ENCODE results near the gene GNAT3. TPM values are rescaled to one million over a fixed set of nuclear protein-coding genes. Genes with fewer than 3 reads are reported as not detected.
A peak's percentile ranks its signal among the peaks of the same experiment; 100 is the strongest.

The GNAT3 gene
- total RNA-seq, 1 experiment from 2014 or later: not detected

- POLR2A ChIA-PET: no interaction called here
- TF ChIP-seq, protein P1, sequence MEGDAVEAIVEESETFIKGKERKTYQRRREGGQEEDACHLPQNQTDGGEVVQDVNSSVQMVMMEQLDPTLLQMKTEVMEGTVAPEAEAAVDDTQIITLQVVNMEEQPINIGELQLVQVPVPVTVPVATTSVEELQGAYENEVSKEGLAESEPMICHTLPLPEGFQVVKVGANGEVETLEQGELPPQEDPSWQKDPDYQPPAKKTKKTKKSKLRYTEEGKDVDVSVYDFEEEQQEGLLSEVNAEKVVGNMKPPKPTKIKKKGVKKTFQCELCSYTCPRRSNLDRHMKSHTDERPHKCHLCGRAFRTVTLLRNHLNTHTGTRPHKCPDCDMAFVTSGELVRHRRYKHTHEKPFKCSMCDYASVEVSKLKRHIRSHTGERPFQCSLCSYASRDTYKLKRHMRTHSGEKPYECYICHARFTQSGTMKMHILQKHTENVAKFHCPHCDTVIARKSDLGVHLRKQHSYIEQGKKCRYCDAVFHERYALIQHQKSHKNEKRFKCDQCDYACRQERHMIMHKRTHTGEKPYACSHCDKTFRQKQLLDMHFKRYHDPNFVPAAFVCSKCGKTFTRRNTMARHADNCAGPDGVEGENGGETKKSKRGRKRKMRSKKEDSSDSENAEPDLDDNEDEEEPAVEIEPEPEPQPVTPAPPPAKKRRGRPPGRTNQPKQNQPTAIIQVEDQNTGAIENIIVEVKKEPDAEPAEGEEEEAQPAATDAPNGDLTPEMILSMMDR (IDR thresholded peaks at IDR 0.05; ENCODE audit: unreplicated experiment): no peak
- peak; percentile 13 for DNase-seq (ENCODE audit: unreplicated experiment)
- Mint-ChIP-seq H3K36me3 (ENCODE audit: insufficient read depth, unreplicated experiment) (no peaks in the 10 kb centered on the region), H3K27me3 (ENCODE audit: insufficient read depth, unreplicated experiment) (no peaks in the 10 kb centered on the region), H3K27ac (ENCODE audit: low read depth, unreplicated experiment) (no peak overlapping the region), H3K9me3 (ENCODE audit: unreplicated experiment) (no peaks in the 10 kb centered on the region), H3K4me1 (ENCODE audit: insufficient read depth, unreplicated experiment) (peaks cover 8% of the 10 kb centered on the region), H3K4me3 (ENCODE audit: unreplicated experiment) (no peak overlapping the region)
- intact Hi-C loops (cut with micrococcal nuclease): no loop called here
- no TSS peak for BruUV-seq (replicated peaks)
- CTCF ChIA-PET: interaction anchor here (0.6 to 1.6 kb wide), 4 partner anchors 14 to 653 kb away, joined by 3 to 5 read pairs (median 4); no protein-coding TSS in a partner anchor
Measured at GRCh38 chr7:80414331-80414730, 97.5 kb downstream of the GNAT3 start.

DNA sequence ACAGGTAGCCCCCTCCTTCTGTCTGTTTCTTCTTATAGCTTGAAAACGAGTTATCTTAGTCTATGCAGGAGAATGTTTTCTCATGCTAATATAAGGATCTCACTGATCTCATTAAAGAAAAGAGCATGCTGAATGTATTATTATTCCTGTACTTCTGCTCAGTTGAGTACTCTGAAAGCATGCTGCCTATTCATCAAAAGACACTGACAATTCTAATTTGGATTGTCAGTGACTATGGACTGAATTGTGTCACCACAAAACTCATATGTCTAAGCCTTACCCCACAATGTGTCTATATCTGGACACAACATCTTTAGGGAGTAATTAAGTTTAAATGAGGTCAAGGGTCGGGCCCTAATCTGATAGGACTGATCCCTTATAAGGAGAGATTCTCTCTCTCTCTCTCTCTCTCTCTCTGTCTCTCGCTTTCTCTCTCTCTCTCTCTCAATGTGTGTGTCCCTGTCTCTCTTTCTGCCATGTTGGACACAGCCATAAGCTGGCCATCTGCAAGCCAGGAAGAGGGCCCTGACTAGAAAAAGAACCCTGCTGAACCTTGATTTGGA is 98.4 kb downstream of the GNAT3 start:
- H3K4me3 Mint-ChIP-seq (ENCODE audit: unreplicated experiment): no peak overlapping the region
- no peak for DNase-seq (ENCODE audit: unreplicated experiment)
- no peaks in the 10 kb centered on the region for H3K27me3 Mint-ChIP-seq (ENCODE audit: insufficient read depth, unreplicated experiment)
- intact Hi-C loops (cut with micrococcal nuclease): no loop called here
- H3K27ac Mint-ChIP-seq (ENCODE audit: low read depth, unreplicated experiment): no peak overlapping the region
- TF ChIP-seq, protein P1 (IDR thresholded peaks at IDR 0.05; ENCODE audit: unreplicated experiment): no peak
- H3K4me1 Mint-ChIP-seq (ENCODE audit: insufficient read depth, unreplicated experiment): peaks cover 8% of the 10 kb centered on the region
- no TSS peak for BruUV-seq (replicated peaks)
- no peaks in the 10 kb centered on the region for H3K36me3 Mint-ChIP-seq (ENCODE audit: insufficient read depth, unreplicated experiment)
- no peaks in the 10 kb centered on the region for H3K9me3 Mint-ChIP-seq (ENCODE audit: unreplicated experiment)
- CTCF ChIA-PET: interaction anchor here (0.6 to 1.6 kb wide), 4 partner anchors 15 to 654 kb away, joined by 3 to 5 read pairs (median 4); no protein-coding TSS in a partner anchor
- POLR2A ChIA-PET: no interaction called here

DNA sequence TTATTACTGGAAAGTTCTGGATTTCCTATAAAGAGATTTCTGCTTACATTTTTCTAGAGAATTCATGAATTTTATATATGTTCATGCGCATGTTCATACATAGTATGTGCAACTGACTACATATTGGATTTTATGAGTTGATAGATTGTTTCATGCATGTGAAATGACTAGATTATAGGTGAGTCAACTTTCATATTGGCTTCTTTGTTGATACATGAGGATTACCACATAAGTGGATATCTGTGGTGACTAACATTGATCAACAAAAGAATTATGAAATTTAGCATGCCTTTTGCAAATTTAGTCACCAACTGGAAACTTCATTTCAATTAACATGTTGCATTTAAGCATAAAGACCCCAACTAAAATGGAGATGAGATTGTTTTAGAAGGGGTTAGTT is 99.0 kb downstream of the GNAT3 start:
- H3K4me1 Mint-ChIP-seq (ENCODE audit: insufficient read depth, unreplicated experiment): peaks cover 8% of the 10 kb centered on the region
- CTCF ChIA-PET: interaction anchor here (1.6 to 1.8 kb wide), 2 partner anchors 15 to 16 kb away, joined by 5 to 7 read pairs; no protein-coding TSS in a partner anchor
- BruUV-seq (replicated peaks): no TSS peak
- intact Hi-C loops (cut with micrococcal nuclease): no loop called here
- no peaks in the 10 kb centered on the region for H3K9me3 Mint-ChIP-seq (ENCODE audit: unreplicated experiment)
- no peak overlapping the region for H3K4me3 Mint-ChIP-seq (ENCODE audit: unreplicated experiment)
- DNase-seq (ENCODE audit: unreplicated experiment): peak; percentile 60
- no peaks in the 10 kb centered on the region for H3K27me3 Mint-ChIP-seq (ENCODE audit: insufficient read depth, unreplicated experiment)
- POLR2A ChIA-PET: interaction anchor here (1.3 to 1.6 kb wide), 2 partner anchors 15 to 278 kb away, joined by 3 read pairs; partner anchors contain the start of gene GNAI1
- H3K27ac Mint-ChIP-seq (ENCODE audit: low read depth, unreplicated experiment): no peak overlapping the region
- no peaks in the 10 kb centered on the region for H3K36me3 Mint-ChIP-seq (ENCODE audit: insufficient read depth, unreplicated experiment)
- TF ChIP-seq, protein P1 (IDR thresholded peaks at IDR 0.05; ENCODE audit: unreplicated experiment): no peak

DNA sequence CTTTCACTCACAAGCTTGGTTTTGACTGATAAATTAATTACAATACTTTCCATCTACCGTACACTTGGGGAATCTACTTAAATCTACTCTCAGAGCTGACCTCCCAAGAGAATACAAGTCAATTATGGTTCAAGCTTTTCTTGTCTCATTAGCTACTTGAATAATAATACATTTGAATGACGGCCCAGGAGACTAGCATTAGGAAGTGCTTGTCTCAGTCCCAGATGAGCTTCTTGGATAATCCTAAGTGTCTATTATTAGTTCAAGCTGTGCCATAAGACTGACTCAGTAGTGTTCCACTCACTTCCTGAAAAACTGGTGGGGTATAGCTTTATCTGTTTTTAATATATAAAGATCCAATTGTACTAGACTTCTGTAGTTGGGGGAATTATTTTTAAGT is 100.2 kb downstream of the GNAT3 start:
- H3K4me3 Mint-ChIP-seq (ENCODE audit: unreplicated experiment): no peak overlapping the region
- no peak overlapping the region for H3K27ac Mint-ChIP-seq (ENCODE audit: low read depth, unreplicated experiment)
- no peak for DNase-seq (ENCODE audit: unreplicated experiment)
- H3K36me3 Mint-ChIP-seq (ENCODE audit: insufficient read depth, unreplicated experiment): no peaks in the 10 kb centered on the region
- intact Hi-C loops (cut with micrococcal nuclease): no loop called here
- POLR2A ChIA-PET: interaction anchor here (1.3 to 1.6 kb wide), 2 partner anchors 14 to 277 kb away, joined by 3 read pairs; partner anchors contain the start of gene GNAI1
- TF ChIP-seq, protein P1 (IDR thresholded peaks at IDR 0.05; ENCODE audit: unreplicated experiment): no peak
- CTCF ChIA-PET: interaction anchor here (0.7 to 1.8 kb wide), 3 partner anchors 16 to 278 kb away, joined by 3 to 7 read pairs (median 3); no protein-coding TSS in a partner anchor
- no peaks in the 10 kb centered on the region for H3K9me3 Mint-ChIP-seq (ENCODE audit: unreplicated experiment)
- H3K27me3 Mint-ChIP-seq (ENCODE audit: insufficient read depth, unreplicated experiment): no peaks in the 10 kb centered on the region
- no TSS peak for BruUV-seq (replicated peaks)
- H3K4me1 Mint-ChIP-seq (ENCODE audit: insufficient read depth, unreplicated experiment): peaks cover 8% of the 10 kb centered on the region
